ENCODE data around the gene SNCA.

DNA sequence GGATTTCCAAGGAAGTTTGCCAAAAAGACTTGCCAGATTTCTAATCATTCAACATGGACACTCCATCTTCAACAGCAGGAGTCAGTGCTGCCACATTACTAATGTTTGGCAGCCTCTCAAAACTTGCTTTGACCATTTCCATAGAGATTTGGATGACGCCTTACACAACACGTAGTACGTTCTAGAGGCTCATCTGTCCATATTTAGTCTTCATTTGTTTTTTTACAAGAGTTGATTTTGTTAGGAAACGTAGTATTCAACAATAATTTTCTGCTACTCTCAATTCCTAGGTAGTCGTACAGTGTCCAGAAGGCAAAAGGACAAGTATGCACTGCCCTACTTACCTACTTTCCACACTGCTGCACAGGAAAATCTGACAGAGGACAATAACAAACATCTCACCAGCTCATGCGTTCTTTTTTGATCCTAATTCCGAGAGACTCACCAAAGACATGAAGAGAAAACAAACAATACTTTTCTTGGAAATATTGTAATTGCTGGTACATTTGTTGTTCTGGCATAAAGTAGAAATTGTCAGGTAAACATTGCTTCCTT lies 117.3 kb downstream of the SNCA start:
- TF ChIP-seq, protein P1, sequence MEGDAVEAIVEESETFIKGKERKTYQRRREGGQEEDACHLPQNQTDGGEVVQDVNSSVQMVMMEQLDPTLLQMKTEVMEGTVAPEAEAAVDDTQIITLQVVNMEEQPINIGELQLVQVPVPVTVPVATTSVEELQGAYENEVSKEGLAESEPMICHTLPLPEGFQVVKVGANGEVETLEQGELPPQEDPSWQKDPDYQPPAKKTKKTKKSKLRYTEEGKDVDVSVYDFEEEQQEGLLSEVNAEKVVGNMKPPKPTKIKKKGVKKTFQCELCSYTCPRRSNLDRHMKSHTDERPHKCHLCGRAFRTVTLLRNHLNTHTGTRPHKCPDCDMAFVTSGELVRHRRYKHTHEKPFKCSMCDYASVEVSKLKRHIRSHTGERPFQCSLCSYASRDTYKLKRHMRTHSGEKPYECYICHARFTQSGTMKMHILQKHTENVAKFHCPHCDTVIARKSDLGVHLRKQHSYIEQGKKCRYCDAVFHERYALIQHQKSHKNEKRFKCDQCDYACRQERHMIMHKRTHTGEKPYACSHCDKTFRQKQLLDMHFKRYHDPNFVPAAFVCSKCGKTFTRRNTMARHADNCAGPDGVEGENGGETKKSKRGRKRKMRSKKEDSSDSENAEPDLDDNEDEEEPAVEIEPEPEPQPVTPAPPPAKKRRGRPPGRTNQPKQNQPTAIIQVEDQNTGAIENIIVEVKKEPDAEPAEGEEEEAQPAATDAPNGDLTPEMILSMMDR (IDR thresholded peaks at IDR 0.05) = no peak
- no peak for TF ChIP-seq POLR2A (IDR thresholded peaks at IDR 0.05)
